ENCODE measurements around the gene DENND5B. TPM values are rescaled to one million over a fixed set of nuclear protein-coding genes. Genes with fewer than 3 reads are reported as not detected.

DENND5B gene
- total and polyA plus RNA-seq, 3 experiments from 2014 or later, result 0.04 TPM; not detected in 2

DNA sequence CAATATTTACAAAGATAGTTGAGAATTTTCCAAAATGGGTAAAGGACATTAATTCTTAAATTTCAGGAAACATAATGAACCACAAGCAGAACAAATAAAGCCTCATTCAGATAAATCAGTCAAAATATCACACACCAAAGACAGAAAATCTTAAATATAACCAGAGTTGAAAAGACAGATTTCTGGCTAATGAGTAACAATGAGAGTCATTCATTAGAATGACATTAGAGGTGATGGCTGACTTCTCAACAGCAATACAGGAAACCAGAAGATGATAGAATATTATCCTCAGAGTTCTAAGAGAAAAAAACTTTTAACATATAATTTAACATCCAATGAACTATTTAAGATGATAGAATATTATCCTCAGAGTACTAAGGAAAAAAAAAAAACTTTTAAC lies 124.2 kb downstream of the DENND5B start:
- H3K9me3 Mint-ChIP-seq, result no peaks in the 10 kb centered on the region
- H3K27ac Mint-ChIP-seq, result no peak overlapping the region
- Histone ChIP-seq H3K4me3 (ENCODE audit: low read length) (no peak overlapping the region), H3K27me3 (ENCODE audit: insufficient read depth, low read length, poor library complexity, severe bottlenecking) (no peaks in the 10 kb centered on the region), H3K36me3 (ENCODE audit: insufficient read depth, low read length) (no peaks in the 10 kb centered on the region), H3K4me1 (ENCODE audit: insufficient read depth, low read length) (no peaks in the 10 kb centered on the region), H3K9me3 (ENCODE audit: low read length) (no peaks in the 10 kb centered on the region), H3K27ac (ENCODE audit: low read depth, low read length) (no peak overlapping the region)
- ChIA-PET CTCF (no interaction called here), POLR2A (no interaction called here)
- H3K4me3 Mint-ChIP-seq, result no peak overlapping the region
- H3K27me3 Mint-ChIP-seq, result peaks cover 2 to 9% of the 10 kb centered on the region in 2 donors
- no peaks in the 10 kb centered on the region for H3K36me3 Mint-ChIP-seq
- DNase-seq, result no peak
- no peaks in the 10 kb centered on the region for H3K4me1 Mint-ChIP-seq

DNA sequence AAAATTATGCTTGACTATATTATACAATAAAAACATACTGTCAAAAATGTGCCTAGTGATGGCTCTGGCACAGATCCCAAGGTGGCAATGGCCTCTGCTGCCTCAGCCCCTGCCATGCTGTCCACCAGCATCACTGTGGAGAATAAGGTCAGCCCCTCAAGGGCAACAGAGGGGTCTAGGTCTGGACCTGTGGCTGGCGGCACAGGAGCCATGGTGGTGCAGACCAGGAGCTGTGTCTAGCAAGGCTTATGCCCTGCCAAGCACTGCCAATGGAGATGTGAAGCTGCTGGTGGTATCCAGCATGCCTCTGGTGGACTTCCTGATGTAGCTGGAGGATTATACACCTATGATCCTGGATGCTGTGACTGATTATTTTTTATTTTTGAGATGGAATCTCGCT lies 125.9 kb downstream of the DENND5B start:
- Histone ChIP-seq H3K4me1 (ENCODE audit: insufficient read depth, low read length) (no peaks in the 10 kb centered on the region), H3K27ac (ENCODE audit: low read depth, low read length) (no peak overlapping the region), H3K9me3 (ENCODE audit: low read length) (no peaks in the 10 kb centered on the region), H3K36me3 (ENCODE audit: insufficient read depth, low read length) (no peaks in the 10 kb centered on the region), H3K4me3 (ENCODE audit: low read length) (no peak overlapping the region), H3K27me3 (ENCODE audit: insufficient read depth, low read length, poor library complexity, severe bottlenecking) (no peaks in the 10 kb centered on the region)
- Mint-ChIP-seq H3K9me3 (no peaks in the 10 kb centered on the region), H3K4me1 (no peaks in the 10 kb centered on the region), H3K27ac (no peak overlapping the region), H3K4me3 (no peak overlapping the region), H3K36me3 (no peaks in the 10 kb centered on the region), H3K27me3 (peaks cover 2 to 9% of the 10 kb centered on the region in 2 donors)
- ChIA-PET POLR2A (no interaction called here), CTCF (no interaction called here)
- no peak for DNase-seq

GRCh38 chr12:31460024-31460423 lies 130.9 kb downstream of the DENND5B start:
- H3K4me3 ChIP-seq (ENCODE audit: low read length), result no peak overlapping the region
- Mint-ChIP-seq H3K9me3 (no peaks in the 10 kb centered on the region), H3K36me3 (no peaks in the 10 kb centered on the region), H3K4me3 (no peak overlapping the region), H3K27me3 (peaks cover 2 to 3% of the 10 kb centered on the region in 2 donors), H3K4me1 (no peaks in the 10 kb centered on the region), H3K27ac (no peak overlapping the region)
- no peak for DNase-seq
- no peaks in the 10 kb centered on the region for H3K9me3 ChIP-seq (ENCODE audit: low read length)
- H3K36me3 ChIP-seq (ENCODE audit: insufficient read depth, low read length), result no peaks in the 10 kb centered on the region
- no peak overlapping the region for H3K27ac ChIP-seq (ENCODE audit: low read depth, low read length)
- ChIA-PET POLR2A (no interaction called here), CTCF (no interaction called here)
- H3K27me3 ChIP-seq (ENCODE audit: insufficient read depth, low read length, poor library complexity, severe bottlenecking), result no peaks in the 10 kb centered on the region
- H3K4me1 ChIP-seq (ENCODE audit: insufficient read depth, low read length), result no peaks in the 10 kb centered on the region

DNA sequence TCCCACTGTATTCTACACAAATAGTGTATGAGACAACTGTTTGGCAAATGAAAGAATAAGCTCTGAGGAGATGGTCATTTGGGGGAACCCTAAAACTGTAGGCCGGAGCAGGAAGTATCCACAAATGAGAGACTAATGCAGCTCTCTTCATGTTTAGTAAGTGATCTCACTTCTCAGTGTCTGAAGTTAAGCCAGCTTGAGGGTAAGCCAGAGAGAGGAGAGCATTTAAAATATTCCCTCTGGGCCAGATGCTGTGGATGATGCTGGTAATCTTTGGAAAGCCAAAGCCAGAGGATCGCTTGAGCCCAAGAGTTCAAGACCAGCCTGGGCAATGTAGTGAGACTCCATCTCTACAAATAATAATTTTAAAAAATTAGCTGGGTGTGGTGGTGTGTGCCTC lies 134.4 kb downstream of the DENND5B start:
- CTCF ChIA-PET, result no interaction called here
- no peaks in the 10 kb centered on the region for H3K36me3 Mint-ChIP-seq

DNA sequence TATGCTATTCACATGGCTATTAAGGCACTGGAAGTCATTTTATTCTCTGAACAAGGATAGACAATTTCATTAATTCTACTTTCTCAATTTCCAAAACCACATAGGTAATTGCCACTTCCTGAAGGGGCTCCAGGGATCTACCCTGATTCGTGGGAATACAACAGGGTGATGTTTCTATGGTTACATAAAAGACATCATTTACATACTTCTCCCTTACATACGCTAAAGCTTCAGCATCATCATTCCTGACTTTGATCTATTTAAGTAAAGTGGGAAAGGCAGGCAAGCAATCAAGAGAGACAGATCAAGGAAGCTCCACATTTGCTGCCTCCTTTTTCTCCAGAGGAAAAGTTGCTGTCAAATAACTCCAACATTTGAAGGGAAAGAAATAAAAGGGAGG lies 146.2 kb downstream of the DENND5B start:
- H3K27me3 Mint-ChIP-seq, result peaks cover 0 to 15% of the 10 kb centered on the region in 2 donors
- H3K4me1 ChIP-seq (ENCODE audit: insufficient read depth, low read length), result no peaks in the 10 kb centered on the region
- no peaks in the 10 kb centered on the region for H3K36me3 Mint-ChIP-seq
- POLR2A ChIA-PET, result no interaction called here
- H3K36me3 ChIP-seq (ENCODE audit: insufficient read depth, low read length), result no peaks in the 10 kb centered on the region
- no peak overlapping the region for H3K4me3 ChIP-seq (ENCODE audit: low read length)
- H3K9me3 ChIP-seq (ENCODE audit: low read length), result no peaks in the 10 kb centered on the region
- H3K4me1 Mint-ChIP-seq, result no peaks in the 10 kb centered on the region
- no peaks in the 10 kb centered on the region for H3K9me3 Mint-ChIP-seq
- H3K27ac ChIP-seq (ENCODE audit: low read depth, low read length), result no peak overlapping the region
- DNase-seq, result no peak
- H3K27me3 ChIP-seq (ENCODE audit: insufficient read depth, low read length, poor library complexity, severe bottlenecking), result no peaks in the 10 kb centered on the region
- CTCF ChIA-PET, result no interaction called here
- H3K27ac Mint-ChIP-seq, result no peak overlapping the region
- H3K4me3 Mint-ChIP-seq, result no peak overlapping the region

More for the DNA sequence above, 134.4 kb downstream of the DENND5B start:
- no peaks in the 10 kb centered on the region for H3K9me3 Mint-ChIP-seq
- no peaks in the 10 kb centered on the region for H3K27me3 ChIP-seq (ENCODE audit: insufficient read depth, low read length, poor library complexity, severe bottlenecking)
- no peaks in the 10 kb centered on the region for H3K4me1 ChIP-seq (ENCODE audit: insufficient read depth, low read length)
- no peak overlapping the region for H3K27ac ChIP-seq (ENCODE audit: low read depth, low read length)
- POLR2A ChIA-PET, result no interaction called here
- H3K9me3 ChIP-seq (ENCODE audit: low read length), result no peaks in the 10 kb centered on the region
- H3K4me3 ChIP-seq (ENCODE audit: low read length), result no peak overlapping the region
- H3K4me1 Mint-ChIP-seq, result no peaks in the 10 kb centered on the region
- H3K27ac Mint-ChIP-seq, result no peak overlapping the region
- H3K27me3 Mint-ChIP-seq, result peaks cover 0 to 3% of the 10 kb centered on the region in 2 donors
- H3K4me3 Mint-ChIP-seq, result no peak overlapping the region
- DNase-seq, result no peak
- H3K36me3 ChIP-seq (ENCODE audit: insufficient read depth, low read length), result no peaks in the 10 kb centered on the region

DNA sequence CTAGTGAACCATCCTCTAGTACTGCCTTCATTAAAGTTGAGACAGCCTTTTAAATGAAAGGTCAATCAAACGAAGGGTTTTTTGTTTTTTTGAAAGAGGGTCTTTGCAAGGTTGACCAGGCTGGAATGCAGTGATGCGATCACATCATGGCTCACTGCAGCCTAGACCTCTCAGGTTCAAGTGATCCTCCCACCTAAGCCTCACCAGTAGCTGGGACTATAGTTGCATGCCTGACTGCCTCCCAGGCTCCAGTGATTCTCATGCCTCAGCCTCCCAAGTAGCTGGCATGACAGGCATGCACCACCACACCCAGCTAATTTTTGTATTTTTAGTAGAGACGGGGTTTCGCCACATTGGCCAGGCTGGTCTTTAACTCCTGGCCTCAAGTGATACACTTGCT lies 150.3 kb downstream of the DENND5B start:
- Mint-ChIP-seq H3K27me3 (peaks cover 2 to 24% of the 10 kb centered on the region in 2 donors), H3K36me3 (no peaks in the 10 kb centered on the region), H3K9me3 (no peaks in the 10 kb centered on the region), H3K4me1 (no peaks in the 10 kb centered on the region), H3K27ac (no peak overlapping the region), H3K4me3 (no peak overlapping the region)
- no peaks in the 10 kb centered on the region for H3K4me1 ChIP-seq (ENCODE audit: insufficient read depth, low read length)
- no peaks in the 10 kb centered on the region for H3K9me3 ChIP-seq (ENCODE audit: low read length)
- no peak for DNase-seq
- no peak overlapping the region for H3K4me3 ChIP-seq (ENCODE audit: low read length)
- no peaks in the 10 kb centered on the region for H3K36me3 ChIP-seq (ENCODE audit: insufficient read depth, low read length)
- CTCF ChIA-PET, result no interaction called here
- H3K27ac ChIP-seq (ENCODE audit: low read depth, low read length), result no peak overlapping the region
- no peaks in the 10 kb centered on the region for H3K27me3 ChIP-seq (ENCODE audit: insufficient read depth, low read length, poor library complexity, severe bottlenecking)
- POLR2A ChIA-PET, result no interaction called here

DNA sequence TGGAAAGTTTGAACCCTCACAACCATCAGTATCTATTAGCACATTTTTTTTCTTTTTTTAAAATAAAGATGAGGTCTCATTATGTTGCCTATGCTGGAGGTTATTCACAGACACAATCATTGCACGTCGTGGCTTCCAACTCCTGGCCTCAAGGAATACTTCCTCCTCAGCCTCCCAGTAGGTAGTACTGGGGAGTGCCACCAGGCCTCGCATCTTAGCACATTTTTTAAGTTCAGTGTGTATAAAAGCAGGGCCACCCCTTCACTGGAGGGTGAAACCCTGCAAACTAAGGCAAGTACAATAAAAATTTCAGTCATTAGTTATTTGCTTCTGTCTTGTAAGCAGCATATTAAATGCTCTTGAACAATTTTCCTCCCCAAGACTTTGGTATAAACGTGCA lies 150.8 kb downstream of the DENND5B start:
- Mint-ChIP-seq H3K9me3 (no peaks in the 10 kb centered on the region), H3K4me1 (no peaks in the 10 kb centered on the region), H3K4me3 (no peak overlapping the region), H3K27me3 (peaks cover 2 to 25% of the 10 kb centered on the region in 2 donors), H3K36me3 (no peaks in the 10 kb centered on the region), H3K27ac (no peak overlapping the region)
- no peak for DNase-seq
- Histone ChIP-seq H3K4me3 (ENCODE audit: low read length) (no peak overlapping the region), H3K27ac (ENCODE audit: low read depth, low read length) (no peak overlapping the region), H3K36me3 (ENCODE audit: insufficient read depth, low read length) (no peaks in the 10 kb centered on the region), H3K27me3 (ENCODE audit: insufficient read depth, low read length, poor library complexity, severe bottlenecking) (no peaks in the 10 kb centered on the region), H3K4me1 (ENCODE audit: insufficient read depth, low read length) (no peaks in the 10 kb centered on the region), H3K9me3 (ENCODE audit: low read length) (no peaks in the 10 kb centered on the region)
- POLR2A ChIA-PET, result no interaction called here
- CTCF ChIA-PET, result no interaction called here

DNA sequence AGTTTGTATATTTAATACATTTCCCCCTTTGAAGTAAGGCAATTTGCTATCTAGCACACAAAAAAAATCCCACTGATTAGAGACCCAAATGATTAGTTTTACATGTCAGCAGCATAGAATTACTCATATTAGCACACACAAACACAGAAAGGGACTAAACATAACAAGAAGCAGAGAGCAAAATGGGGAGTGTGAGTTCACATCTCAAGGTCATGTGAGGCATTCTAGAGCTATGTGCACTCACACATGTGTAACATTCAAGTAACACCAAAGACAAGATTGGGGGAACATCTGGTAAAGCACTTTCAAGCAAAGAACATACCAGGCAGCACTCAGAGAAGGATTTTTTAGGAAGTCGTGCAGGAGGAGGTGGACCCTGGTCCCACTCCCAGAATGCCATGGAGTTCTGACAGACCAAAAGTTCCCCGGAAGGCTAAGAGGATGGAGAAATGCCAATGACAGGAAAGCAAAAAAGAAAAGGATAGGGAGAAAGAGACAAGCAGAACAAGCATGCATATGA lies 159.2 kb downstream of the DENND5B start:
- H3K9me3 ChIP-seq (ENCODE audit: low read length), result no peaks in the 10 kb centered on the region
- Mint-ChIP-seq H3K27ac (no peak overlapping the region), H3K4me3 (no peak overlapping the region), H3K27me3 (peaks cover 5 to 6% of the 10 kb centered on the region in 2 donors), H3K36me3 (no peaks in the 10 kb centered on the region), H3K4me1 (no peaks in the 10 kb centered on the region), H3K9me3 (peaks cover 0 to 2% (median 0%) of the 10 kb centered on the region in 5 donors)
- H3K27me3 ChIP-seq (ENCODE audit: insufficient read depth, low read length, poor library complexity, severe bottlenecking), result no peaks in the 10 kb centered on the region
- H3K4me3 ChIP-seq (ENCODE audit: low read length), result no peak overlapping the region
- POLR2A ChIA-PET, result no interaction called here
- no peaks in the 10 kb centered on the region for H3K4me1 ChIP-seq (ENCODE audit: insufficient read depth, low read length)
- CTCF ChIA-PET, result no interaction called here
- no peaks in the 10 kb centered on the region for H3K36me3 ChIP-seq (ENCODE audit: insufficient read depth, low read length)
- DNase-seq, result no peak
- H3K27ac ChIP-seq (ENCODE audit: low read depth, low read length), result no peak overlapping the region

GRCh38 chr12:31423405-31423804 lies 167.5 kb downstream of the DENND5B start:
- DNase-seq, result no peak
- Mint-ChIP-seq H3K4me1 (no peaks in the 10 kb centered on the region), H3K27ac (no peak overlapping the region), H3K36me3 (no peaks in the 10 kb centered on the region), H3K4me3 (no peak overlapping the region), H3K9me3 (no peaks in the 10 kb centered on the region), H3K27me3 (peaks cover 0 to 6% of the 10 kb centered on the region in 2 donors)
- H3K27me3 ChIP-seq (ENCODE audit: insufficient read depth, low read length, poor library complexity, severe bottlenecking), result no peaks in the 10 kb centered on the region
- H3K9me3 ChIP-seq (ENCODE audit: low read length), result no peaks in the 10 kb centered on the region
- ChIA-PET CTCF (no interaction called here), POLR2A (no interaction called here)
- no peaks in the 10 kb centered on the region for H3K4me1 ChIP-seq (ENCODE audit: insufficient read depth, low read length)
- no peaks in the 10 kb centered on the region for H3K36me3 ChIP-seq (ENCODE audit: insufficient read depth, low read length)
- H3K27ac ChIP-seq (ENCODE audit: low read depth, low read length), result no peak overlapping the region
- H3K4me3 ChIP-seq (ENCODE audit: low read length), result no peak overlapping the region
